Astrocyte (in vitro differentiated cells and primary cell): ENCODE measurements around the gene ECT2.

ENCODE experiments used
- EZH2 ChIP-seq: IDR thresholded peaks from 2 replicates; pipeline ENCODE4 v1.6.1; 2012; ENCODE audit warnings: mild to moderate bottlenecking, low read length, inconsistent platforms; ENCODE audit not compliant: insufficient read depth
- TF ChIP-seq, protein P1 (sequence below): IDR thresholded peaks from 2 replicates; pipeline ENCODE4 v1.5.1; 2011; ENCODE audit warnings: low read depth, mild to moderate bottlenecking, inconsistent platforms, low read length, moderate library complexity; ENCODE audit not compliant: insufficient read depth

DNA sequence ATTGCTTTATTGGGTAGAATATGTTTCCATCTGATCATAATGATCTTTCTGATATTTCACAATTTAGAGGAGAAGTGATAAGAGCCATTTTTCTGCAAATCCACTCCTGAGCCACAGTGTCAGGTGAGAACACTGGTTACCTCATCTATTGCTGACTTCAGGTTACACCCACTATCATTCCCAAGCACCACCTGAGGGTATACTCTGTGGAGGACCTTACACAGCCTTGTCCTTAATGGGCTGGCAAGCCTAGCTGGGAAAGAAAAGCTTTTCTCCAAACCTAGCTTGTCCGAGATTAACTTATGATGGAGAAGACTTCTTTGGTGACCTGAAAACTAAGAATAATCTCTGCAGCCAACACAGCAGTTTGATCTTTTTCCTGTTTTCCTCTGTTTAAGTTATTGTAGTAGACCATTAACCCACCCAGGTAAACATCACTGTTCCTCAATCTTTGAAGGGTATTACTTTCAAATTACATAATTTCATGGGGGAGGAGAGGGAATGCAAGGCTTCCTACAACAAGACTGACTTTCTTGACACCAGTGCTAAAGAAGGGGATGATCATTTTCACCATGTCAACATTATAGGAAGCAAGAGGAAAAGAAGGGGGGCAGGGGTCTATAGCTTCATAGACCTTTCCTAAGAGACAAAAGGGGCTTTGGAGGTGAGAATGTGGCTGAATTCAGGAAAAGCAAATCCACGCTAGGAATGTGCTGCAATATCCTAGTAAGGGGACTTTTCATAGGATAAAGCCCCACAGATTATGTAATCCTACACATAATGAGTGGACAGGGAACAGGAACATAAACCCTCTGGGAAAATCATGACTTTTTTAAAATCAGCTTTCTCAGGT lies 41.4 kb upstream of the ECT2 start:
- TF ChIP-seq, protein P1, sequence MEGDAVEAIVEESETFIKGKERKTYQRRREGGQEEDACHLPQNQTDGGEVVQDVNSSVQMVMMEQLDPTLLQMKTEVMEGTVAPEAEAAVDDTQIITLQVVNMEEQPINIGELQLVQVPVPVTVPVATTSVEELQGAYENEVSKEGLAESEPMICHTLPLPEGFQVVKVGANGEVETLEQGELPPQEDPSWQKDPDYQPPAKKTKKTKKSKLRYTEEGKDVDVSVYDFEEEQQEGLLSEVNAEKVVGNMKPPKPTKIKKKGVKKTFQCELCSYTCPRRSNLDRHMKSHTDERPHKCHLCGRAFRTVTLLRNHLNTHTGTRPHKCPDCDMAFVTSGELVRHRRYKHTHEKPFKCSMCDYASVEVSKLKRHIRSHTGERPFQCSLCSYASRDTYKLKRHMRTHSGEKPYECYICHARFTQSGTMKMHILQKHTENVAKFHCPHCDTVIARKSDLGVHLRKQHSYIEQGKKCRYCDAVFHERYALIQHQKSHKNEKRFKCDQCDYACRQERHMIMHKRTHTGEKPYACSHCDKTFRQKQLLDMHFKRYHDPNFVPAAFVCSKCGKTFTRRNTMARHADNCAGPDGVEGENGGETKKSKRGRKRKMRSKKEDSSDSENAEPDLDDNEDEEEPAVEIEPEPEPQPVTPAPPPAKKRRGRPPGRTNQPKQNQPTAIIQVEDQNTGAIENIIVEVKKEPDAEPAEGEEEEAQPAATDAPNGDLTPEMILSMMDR = no peak
- TF ChIP-seq EZH2 = no peak
